HG03139 (cell line): Measurements from ENCODE around the gene PGBD2.
"Not testable (repeated sequence)": the region's sequence is repeated elsewhere in the genome, so short reads cannot be mapped to it uniquely, and the experiment has no call there.

Source experiments
- ATAC-seq: cut with Tn5 transposase; IDR thresholded peaks from one replicate; pipeline ENCODE4 v1.9.1; 2021; ENCODE audit not compliant: unreplicated experiment

Gene PGBD2, protein sequence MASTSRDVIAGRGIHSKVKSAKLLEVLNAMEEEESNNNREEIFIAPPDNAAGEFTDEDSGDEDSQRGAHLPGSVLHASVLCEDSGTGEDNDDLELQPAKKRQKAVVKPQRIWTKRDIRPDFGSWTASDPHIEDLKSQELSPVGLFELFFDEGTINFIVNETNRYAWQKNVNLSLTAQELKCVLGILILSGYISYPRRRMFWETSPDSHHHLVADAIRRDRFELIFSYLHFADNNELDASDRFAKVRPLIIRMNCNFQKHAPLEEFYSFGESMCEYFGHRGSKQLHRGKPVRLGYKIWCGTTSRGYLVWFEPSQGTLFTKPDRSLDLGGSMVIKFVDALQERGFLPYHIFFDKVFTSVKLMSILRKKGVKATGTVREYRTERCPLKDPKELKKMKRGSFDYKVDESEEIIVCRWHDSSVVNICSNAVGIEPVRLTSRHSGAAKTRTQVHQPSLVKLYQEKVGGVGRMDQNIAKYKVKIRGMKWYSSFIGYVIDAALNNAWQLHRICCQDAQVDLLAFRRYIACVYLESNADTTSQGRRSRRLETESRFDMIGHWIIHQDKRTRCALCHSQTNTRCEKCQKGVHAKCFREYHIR

DNA sequence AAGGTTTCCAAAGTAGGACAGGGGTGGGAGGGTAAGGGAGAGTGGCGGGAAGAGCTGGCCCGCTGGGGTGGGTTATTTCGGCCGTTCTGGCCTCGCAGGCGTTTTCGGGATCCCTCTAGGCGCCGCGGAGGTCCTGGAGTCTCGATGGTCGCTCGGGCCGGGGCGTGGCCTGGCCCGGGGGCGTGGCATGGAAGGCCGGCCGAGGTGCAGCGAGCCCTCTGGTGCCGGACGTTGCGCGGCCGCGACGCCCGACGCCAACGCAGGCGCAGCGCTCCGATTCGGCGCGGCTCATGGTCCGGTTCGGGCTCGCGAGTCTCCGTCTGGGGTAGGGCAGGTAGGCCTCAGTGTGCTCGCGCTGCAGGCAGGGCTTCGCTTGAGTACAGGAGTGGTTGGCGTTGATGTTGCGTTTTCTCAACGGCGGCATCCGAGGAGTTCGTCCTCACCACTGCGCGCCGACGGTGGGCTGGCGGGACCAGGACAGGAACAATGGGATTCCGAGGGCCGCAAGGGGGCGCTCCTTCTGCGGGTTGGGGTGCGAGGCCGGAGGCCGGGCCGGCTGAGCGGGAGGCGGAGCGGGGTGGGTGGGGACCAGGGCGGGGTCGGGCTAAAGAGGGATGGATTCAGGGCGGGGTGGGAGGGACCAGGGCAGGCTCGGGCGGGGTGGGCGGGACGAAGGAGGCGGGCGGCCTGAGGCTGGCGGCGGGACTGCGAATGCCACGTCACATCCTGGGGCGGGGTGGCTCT is at the start of gene PGBD2:
Gene PGBD2, plus strand, starts transcription at position 227 of the 744 bp plus-strand sequence. CDS start 7,628 bp downstream, outside the sequence.
- ATAC-seq: peak; percentile 91

DNA sequence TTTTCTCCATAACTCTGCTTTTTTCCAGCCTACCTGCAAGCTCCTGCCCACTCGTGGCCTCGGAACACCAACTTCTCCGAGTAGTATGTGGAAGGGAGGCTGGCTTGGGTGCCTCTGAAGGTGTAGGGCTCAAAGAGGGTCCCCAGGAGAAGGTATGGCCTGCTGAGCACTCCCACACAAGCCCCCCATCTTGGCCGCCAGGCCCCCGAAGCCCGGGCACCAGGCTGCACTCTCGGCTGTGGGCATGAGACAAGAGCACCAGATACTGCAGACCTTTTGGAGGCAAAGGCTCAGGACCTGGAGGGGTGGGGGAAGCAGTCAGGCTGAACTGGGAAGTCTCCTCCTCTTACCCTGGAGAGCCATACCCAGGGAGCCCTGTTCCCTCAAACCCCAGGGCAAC is 48.8 kb upstream of the PGBD2 start:
- ATAC-seq: no peak

DNA sequence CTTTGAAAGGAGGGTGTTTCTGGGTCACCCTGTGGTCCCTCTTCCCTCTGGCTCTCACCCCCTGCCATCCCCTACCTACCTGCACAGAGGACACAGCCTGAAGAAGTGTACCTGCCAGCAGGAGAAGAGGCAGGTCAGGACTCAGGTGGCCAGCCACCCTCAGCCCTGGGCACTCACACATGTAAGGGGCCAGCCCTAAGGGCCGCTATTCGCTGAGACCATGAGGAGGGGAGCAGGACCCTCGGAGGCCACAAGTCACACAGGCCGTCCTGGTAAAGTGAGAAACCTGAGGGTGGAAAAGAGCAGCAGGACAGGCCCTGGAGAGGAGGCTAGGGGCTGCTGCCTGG is 48.3 kb upstream of the PGBD2 start:
- ATAC-seq: no peak

DNA sequence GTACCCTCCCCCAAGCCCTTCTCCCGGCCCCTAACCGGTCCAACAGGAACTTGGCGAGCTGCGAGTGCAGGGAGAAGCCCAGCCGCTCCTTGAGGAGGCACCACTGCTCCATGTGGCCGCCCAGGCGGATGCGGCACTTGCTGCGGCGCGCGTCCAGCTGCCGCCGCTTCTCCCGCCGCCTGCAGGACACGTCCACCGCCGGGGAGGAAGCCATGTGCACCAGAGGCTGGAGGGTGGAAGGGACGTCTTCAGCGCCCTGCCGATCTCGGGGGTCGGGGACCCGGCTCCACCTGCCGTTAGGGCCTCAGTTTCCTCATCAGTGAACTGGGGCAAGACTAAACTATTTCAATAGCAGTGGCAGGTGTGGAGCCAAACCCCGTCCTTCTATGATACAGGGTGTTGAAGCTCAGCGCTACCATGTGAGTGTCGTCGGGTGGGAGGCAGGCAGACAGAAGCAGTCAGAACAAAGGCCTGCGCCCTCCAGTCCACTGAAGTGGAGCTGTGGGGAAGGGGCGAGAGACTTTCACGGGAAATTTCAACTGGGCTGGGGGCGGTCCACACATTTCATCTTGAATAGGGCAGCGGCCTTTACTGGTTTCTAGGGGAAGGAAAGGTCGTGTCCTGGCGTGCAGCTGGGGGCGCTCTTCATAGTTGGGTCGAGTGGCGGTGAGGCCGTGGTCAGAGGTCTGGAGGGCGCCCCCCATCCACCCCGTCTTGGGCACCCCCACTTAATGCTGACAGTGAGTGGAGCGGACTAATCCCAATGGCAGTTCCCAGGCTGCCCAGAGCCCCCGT is 47.7 kb upstream of the PGBD2 start:
- peak; percentile 30 for ATAC-seq

DNA sequence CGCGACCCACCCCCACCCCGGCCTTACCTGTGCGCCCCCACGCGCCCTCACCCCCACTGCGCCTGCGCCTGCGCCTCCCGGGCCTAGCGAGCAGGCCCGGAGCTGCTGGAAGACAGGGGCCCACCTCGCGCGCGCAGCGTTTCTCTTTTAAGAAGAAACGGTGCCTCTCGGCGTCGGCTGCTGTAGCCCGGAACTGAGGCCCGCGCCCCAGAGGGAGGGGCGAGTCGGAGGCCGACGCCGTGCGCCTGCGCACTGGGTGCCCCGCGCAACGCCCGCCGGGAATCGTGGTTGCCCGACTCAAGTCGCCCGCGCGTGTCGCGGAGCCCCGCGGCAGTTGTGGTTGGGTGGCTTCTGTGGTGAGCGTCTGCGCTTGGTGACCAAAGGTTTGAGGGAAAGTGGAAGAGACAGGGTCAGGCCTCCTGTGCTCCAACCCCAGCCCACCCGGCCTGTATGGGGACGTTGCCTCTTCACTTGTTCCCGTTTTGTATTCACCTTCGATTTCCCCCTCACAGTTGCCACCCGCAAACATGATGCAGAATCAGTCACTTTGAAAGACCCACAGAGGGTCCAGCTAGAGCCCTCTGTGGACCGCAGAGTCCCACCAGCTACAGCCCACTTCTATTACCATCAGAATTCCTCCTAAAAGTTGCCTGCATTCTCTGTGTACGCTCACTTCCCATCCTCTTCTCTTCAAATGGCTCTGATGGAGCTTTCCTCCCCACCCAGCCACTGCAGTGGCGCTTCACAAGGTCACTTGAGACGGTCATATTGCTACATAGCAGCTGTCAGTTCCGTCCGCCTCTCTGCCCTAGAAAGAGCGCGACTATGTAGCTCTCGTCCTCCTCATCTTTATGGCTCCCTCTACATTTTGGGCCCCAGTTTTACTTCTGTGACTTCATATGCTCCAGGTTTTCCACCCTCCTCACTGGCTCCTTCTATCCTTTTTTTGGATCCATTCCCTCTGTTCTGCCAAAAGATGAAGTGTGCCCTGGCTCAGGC is 46.8 kb upstream of the PGBD2 start, which contains the start of gene ZNF692:
Gene ZNF692, minus strand, starts transcription at position 195 of the 999 bp plus-strand sequence. CDS start 776 bp downstream, outside the sequence.
- peak; percentile 79 for ATAC-seq

DNA sequence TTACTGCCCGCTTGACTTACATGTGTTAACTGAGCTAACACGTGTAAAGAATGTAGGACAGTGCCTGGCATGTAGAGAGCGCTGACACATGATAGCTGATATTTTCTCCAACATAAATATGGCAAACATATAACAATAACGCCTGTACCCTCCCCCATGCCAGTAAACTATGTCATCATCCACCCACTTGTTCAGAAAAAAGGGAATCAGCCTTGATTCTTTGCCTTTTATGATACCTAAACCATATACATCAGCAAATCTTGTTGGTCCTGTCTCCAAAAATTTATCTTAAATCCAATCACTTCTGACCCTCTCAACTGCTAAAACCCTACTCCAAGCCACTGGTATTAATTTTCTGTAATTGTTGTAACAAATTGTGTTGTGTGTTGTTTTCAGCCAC is 46.0 kb upstream of the PGBD2 start:
- ATAC-seq: no peak

DNA sequence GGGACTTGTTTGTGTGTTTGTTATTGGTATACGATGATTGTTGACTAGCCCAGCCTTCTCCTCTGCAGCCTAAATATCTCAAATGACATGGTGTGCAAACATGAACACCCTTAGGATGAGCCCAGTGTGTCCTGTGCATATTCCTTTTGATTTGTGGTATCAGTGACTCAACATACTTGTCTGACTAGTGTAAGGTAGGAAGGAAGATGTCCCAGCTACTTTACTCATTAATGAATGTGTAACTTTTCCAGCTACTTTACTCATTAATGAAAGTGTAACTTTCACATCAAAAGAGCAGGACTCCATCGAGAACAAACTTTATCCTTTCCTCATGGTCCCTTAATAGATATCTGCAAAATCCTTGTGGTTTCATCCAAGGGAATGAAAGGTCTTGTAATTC is 44.4 kb upstream of the PGBD2 start:
- no peak for ATAC-seq

DNA sequence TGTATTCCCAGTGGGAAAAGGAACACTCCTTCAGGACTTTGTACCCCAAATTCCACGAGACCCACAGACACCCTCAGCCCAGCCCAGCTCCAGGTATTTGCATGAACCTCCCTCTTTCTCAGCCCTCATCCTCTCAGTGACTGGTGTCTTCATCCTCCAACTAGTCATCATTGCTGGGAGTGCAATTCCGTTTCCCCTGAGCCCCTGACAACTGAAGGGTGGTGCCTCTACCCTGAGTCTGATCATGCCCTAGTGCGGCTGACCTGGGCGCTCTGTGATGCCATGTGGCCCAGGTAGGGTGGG is 43.4 kb upstream of the PGBD2 start:
- ATAC-seq: peak; percentile 4

DNA sequence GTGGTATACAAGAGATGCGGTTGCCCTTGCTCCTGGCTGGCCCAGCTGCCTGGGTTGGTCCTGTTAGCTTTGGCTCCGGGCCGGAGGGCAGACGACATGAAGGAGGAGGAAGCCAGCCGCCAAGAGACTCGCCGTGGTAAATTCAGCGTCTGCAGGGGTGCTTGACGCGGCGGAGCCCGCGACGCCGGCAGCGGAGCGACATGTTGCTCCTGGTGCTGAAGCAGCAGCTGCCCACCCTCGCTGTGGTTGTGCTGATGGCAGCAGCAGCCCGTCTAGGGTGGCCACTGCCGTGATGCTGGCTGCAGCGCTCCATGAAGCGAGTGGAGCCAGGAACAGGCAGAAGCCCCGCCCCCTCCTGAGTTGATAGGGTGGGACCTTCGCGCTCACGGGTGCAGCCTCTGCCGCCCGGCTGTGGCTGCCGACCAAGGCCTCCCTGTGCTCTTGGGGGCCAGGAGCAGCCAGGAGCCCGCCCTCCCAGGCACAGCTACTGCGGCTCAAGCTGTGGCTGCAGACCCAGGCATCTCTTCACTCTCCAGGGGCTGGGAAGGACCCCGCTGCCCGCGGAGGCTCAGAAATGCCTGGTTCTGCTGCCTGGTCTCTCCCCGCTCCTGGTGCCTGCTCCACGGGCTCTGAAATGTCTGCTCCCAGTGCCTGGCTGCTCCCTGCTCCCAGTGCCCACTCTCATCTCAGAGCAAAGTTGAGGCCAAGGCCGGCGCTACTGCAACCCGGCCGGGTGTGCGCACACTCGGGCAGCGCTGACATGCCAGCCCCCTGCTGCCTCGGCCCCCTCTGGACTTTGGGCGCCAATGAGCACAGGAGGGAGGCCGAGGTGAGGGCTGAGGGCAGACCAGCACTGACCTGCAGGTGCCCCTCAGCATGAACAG is 42.8 kb upstream of the PGBD2 start:
- ATAC-seq: peak; percentile 60

GRCh38 chr1:248871837-248872401 is 34.1 kb upstream of the PGBD2 start:
- no peak for ATAC-seq

DNA sequence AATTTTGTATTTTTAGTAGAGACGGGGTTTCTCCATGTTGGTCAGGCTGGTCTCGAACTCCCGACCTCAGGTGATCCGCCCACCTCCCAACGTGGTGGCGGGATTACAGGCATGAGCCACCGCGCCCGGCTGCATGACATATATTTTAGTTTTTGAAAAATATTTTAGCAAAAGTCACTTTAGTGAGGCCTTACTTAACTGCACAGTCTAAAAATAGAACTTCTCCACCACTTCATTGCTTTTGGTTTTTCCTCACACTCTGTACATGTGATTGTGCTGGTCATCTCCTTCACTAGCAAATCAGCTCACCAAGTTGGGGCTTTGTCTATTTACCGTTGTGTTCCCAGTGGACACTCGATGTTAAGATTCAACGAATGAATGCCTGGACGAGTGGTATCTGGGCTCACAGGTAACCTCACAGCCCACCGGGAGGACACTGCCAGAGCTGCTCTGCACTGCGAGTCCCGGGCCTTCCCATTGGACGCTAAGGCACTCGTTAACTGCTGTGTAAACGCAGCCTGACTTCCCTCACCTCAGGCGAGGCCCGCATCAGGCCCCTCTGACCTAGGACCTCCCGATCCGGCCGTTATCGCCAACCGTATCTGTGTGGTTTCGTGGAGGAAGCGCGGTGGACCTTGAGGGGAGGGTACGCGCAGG is 33.2 kb upstream of the PGBD2 start:
- peak; percentile 48 for ATAC-seq

- peak; percentile 75 for ATAC-seq
Measured at GRCh38 chr1:248873409-248873992, 32.5 kb upstream of the PGBD2 start.

- ATAC-seq: peak; percentile 43
Measured at GRCh38 chr1:248873993-248874533, 32.0 kb upstream of the PGBD2 start.

GRCh38 chr1:248881261-248881660 is 24.8 kb upstream of the PGBD2 start:
- ATAC-seq: no peak

DNA sequence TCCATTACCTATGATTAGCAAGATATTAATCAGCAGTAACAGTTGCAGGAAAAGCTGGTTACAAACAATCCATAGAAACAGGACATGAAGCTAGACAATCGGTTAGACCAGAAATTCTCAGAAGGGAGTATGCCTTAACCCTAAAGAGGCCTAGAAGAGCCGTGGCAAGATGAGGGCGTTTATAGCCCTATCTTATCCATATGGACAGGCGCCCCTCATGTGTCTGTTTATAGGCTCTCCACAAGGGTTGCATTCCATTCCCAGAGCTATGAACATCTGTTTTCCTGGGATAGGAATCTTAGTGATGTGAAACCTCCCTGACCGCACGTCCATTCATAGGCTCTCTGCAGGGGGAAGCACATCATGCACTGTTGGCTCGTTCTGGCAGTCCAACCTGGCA is 23.6 kb upstream of the PGBD2 start:
- ATAC-seq: not testable (repeated sequence)

- ATAC-seq: no peak
Measured at GRCh38 chr1:248884632-248885295, 21.3 kb upstream of the PGBD2 start.

DNA sequence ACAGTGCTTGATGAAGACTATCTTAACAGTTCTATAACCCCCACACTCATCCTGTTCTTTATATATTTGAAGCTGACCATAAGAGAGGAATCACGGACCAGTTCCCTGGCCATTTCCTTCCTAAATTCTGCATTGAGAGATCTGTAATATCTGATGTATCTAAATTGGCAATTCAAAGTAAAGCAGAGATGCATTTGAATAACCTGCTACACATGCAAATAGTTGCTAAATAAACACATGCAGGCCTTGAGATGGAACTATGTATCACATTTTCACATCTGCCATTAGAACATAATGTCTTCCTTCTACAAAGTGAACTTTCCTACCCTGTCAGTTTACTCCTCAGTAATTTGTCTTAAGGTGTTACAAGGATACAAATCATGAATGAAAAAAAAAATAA is 20.4 kb upstream of the PGBD2 start:
- ATAC-seq: no peak
